NCI-H146 treated with DMSO at 0.1 percent for 48 hours (cell line): ENCODE measurements around the gene OR4N5.
"Not testable (repeated sequence)": the region's sequence is repeated elsewhere in the genome, so short reads cannot be mapped to it uniquely, and the experiment has no call there.

ENCODE experiments used
- DNase-seq: peaks from one replicate; lab custom pipeline; 2025; ENCODE audit not compliant: unreplicated experiment; lab: John Stamatoyannopoulos, UW

The OR4N5 gene, protein sequence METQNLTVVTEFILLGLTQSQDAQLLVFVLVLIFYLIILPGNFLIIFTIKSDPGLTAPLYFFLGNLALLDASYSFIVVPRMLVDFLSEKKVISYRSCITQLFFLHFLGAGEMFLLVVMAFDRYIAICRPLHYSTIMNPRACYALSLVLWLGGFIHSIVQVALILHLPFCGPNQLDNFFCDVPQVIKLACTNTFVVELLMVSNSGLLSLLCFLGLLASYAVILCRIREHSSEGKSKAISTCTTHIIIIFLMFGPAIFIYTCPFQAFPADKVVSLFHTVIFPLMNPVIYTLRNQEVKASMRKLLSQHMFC

GRCh38 chr14:20138520-20138919 is at the start of gene OR4N5:
TSS of gene OR4N5 (plus strand) at chr14:20138820. CDS start at chr14:20143736, 4,916 bp downstream.
- DNase-seq = no peak

GRCh38 chr14:20092050-20092449 is 46.6 kb upstream of the OR4N5 start:
- DNase-seq = no peak

DNA sequence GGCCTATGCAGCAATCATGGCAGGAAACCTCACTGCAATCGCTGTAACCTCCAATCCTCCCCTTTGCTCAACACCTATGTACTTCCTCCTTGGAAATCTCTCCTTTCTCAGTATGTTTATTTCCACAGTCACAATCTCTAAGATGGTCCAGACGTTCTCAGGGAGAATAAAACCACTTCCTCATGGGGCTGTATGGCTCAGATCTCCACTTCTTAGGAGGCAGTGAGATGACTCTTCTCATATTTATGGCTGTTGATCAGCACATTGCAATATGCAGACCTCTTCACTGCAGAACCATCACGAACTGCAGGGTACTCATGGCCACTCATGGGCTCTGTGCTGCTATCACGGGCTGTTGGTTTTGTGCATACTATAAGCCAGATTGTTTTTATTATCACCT is 45.2 kb upstream of the OR4N5 start:
- DNase-seq = no peak

- not testable (repeated sequence) for DNase-seq
Observed at GRCh38 chr14:20098926-20099770, 39.5 kb upstream of the OR4N5 start.

- DNase-seq = no peak
Observed at GRCh38 chr14:20110438-20110837, 28.2 kb upstream of the OR4N5 start, which contains the start of gene OR4K17. TSS of gene OR4K17 (plus strand) at chr14:20110739. CDS start at chr14:20117500, 6,761 bp downstream.

GRCh38 chr14:20112321-20112720 is 26.3 kb upstream of the OR4N5 start:
- no peak for DNase-seq

- DNase-seq = no peak
Observed at GRCh38 chr14:20116748-20117147, 21.9 kb upstream of the OR4N5 start.

GRCh38 chr14:20118795-20119194 is 19.8 kb upstream of the OR4N5 start:
- DNase-seq = no peak

DNA sequence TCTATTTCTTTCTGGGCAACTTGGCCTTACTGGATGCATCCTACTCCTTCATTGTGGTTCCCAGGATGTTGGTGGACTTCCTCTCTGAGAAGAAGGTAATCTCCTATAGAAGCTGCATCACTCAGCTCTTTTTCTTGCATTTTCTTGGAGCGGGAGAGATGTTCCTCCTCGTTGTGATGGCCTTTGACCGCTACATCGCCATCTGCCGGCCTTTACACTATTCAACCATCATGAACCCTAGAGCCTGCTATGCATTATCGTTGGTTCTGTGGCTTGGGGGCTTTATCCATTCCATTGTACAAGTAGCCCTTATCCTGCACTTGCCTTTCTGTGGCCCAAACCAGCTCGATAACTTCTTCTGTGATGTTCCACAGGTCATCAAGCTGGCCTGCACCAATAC is 5.3 kb downstream of the OR4N5 start:
- DNase-seq = no peak

DNA sequence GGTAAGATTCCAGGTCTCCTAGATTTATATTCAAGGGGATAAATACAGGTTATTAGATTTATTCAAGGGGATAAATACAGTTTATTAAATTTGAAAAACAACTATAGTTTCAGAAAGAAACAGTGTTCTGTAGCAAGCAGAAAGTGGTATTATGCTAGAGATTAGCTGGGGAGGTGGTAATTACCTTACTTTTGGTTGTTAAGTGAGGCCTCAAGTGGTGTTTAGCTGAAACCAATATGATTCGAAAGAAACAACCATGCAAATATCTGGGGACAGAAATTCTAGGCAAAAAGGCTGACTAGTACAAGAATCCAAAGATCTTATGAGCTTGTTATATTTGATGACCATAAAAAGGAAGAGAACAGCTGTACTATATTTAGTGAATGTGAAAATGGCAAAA is 6.2 kb downstream of the OR4N5 start:
- DNase-seq = no peak

DNA sequence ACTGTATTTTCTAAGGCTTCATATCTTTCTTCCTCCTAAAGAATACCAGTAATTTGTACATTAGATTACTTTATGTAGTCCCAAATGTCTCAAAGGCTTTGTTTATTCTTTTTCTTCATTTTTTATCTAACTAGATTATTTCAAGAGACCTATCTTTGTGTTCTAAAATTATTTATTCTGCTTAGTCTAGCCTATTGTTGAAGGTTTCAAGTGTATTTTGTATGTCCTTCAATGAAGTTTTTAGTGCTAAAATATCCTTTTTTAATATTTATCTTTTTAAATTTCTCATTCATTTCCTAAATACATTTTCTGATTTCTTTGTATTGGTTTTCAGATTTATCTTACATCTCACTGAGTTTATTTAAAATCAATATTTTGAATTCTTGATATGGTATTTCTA is 25.8 kb downstream of the OR4N5 start:
- no peak for DNase-seq

- no peak for DNase-seq
Observed at GRCh38 chr14:20167091-20167490, 28.5 kb downstream of the OR4N5 start.

GRCh38 chr14:20169852-20170251 is 31.2 kb downstream of the OR4N5 start:
- DNase-seq = not testable (repeated sequence)

GRCh38 chr14:20174205-20174604 is 35.6 kb downstream of the OR4N5 start:
- not testable (repeated sequence) for DNase-seq

DNA sequence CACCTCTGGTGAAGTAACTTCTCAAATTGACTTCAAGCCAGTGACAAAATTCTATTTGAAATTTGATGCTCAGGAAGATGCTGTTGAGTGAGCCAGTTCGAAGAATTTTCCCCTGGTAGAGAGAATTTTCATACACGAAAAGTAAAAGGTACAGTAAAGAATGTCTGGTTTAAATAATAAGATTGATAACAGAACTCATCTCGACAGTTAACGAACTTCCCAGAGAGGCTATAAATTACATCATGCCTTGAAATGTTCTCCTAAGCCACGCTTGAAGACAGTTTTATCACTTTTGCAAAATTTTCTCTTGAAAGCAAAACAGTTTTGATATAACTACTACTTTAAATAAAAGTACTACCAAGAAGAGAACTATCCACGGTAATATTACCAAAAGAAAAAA is 37.7 kb downstream of the OR4N5 start:
- DNase-seq = no peak

DNA sequence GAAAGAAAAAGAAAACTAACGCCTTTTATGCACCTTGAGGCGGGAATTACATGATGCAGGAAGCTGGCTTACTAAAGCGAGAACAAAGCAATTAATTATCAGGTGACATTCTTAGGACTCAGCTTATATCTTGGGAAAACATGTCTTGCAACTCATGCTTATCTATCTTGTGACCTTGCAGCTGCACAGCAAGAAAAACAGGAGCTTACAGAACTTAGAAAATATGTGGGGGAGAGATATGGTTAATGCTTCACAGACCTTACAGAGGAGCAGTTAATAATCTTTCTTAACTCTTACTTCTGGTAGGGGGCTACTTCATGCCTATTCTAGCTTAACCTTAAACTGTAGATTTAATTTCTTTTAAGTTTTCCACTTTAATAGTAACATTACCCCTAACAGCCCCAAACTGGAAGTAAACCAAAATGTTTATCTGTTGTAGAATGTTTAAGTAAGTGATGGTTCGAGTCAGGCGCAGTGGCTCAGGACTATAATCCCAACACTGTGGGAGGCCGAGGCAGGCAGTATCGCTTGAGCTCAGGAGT is 38.9 kb downstream of the OR4N5 start:
- DNase-seq = no peak

- no peak for DNase-seq
Observed at GRCh38 chr14:20179218-20179617, 40.6 kb downstream of the OR4N5 start.

DNA sequence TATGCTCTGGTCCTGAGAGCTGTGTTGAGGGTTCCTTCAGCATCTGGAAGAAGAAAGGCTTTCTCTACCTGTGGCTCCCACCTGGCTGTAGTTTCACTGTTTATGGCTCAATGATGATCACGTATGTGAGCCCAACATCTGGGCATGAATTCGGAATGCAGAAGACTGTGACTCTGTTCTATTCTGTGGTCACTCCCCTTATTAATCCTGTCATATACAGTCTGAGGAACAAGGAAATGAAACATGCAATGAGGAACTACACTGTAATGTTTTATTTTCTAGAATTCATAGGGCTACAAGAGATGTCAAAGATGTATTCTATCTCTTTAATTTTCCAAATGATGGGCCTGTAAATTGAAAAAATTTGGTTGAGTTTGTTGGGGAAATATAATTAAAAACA is 41.3 kb downstream of the OR4N5 start:
- DNase-seq = no peak

GRCh38 chr14:20180486-20180885 is 41.9 kb downstream of the OR4N5 start:
- DNase-seq = no peak

DNA sequence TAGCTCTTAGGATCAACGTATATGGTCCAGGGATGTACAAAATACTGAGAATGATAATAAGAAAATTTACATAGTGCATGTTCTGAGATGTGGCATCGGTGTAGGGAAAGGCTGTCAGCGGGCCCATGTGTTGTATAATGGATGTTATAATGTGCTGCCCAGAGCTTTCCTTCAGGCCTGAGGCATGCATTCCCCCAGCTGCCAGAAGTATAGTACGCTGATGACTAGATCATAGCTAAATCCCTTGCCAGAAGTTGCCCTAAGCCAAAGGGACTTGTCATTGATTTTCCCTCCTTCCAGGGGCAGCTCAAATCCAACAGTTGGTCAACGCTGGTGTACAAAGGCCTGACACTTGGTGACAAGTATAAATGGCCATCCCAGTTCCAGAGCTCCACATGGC is 45.6 kb downstream of the OR4N5 start:
- no peak for DNase-seq

DNA sequence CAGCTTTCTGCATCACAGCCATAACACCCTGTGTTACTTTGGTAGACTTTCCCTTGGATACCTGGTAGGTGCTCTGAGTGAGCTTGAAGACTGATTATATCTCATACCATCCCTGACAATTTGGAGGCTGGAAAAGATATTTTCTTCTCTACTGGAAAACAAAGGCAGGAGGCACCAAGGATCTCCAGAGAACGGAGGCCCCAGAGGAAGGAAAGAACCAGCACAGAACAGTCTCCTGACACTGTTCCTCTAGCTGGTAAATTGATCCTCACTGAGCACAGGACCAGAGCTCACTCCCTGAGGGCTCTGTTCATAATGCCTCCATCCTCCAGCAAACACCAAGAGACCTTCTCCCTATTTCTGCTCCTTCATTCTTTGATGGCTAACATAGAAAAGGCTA is 52.0 kb downstream of the OR4N5 start, which contains the start of gene OR11G2:
OR11G2 (plus strand) TSS at position 301 of the 400 bp plus-strand sequence. CDS start 6,542 bp downstream, outside the sequence.
- DNase-seq = no peak

DNA sequence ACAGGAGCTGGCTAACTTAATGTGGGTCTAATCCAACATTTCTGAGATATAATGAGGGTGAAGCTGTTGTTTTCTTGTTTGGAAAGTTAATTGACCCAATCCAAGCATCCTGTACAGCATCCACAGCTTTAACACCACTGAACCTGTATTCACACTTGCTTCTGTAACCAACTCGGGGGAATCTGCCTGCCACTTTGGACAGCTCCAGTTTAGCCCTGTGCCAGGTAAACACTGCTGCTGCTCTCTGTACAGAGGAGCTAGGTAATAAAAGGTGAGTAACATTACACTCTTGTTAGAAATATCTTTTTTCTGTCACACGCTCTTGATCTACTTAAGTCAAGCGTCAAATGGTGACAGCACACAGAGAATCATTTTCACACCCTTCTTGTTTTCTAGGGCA is 52.8 kb downstream of the OR4N5 start:
- DNase-seq = no peak
